Liver (tissue), 9 donors: ENCODE data around the gene TMC1. TPM values are rescaled to one million over a fixed set of nuclear protein-coding genes. Genes with fewer than 3 reads are reported as not detected.

Experiments used
- DNase-seq: peaks from one replicate; pipeline ENCODE4 v3.0.0-alpha.2; 2017; ENCODE audit warnings: low spot score
- H3K27ac ChIP-seq, 2 donors: one replicate each; pipeline ENCODE4 v1.7.0; 2013; ENCODE audit warnings: inconsistent platforms in 2 of 2, low read length in 2 of 2, control low read depth in 1 of 2, low read depth in 1 of 2, mild to moderate bottlenecking in 1 of 2
- H3K27me3 ChIP-seq, 4 donors: one replicate each; pipeline versions ENCODE4 v1.6.1 to v1.7.0; 2013; ENCODE audit warnings: low read length in 3 of 4, inconsistent platforms in 1 of 4, mild to moderate bottlenecking in 1 of 4, moderate library complexity in 1 of 4; ENCODE audit not compliant: control insufficient read depth in 4 of 4, insufficient read depth in 4 of 4
- H3K36me3 ChIP-seq, 4 donors: one replicate each; pipeline versions ENCODE4 v1.6.1 to v1.7.0; 2013; ENCODE audit warnings: low read length in 3 of 4, mild to moderate bottlenecking in 3 of 4, low read depth in 1 of 4, moderate library complexity in 1 of 4; ENCODE audit not compliant: control insufficient read depth in 4 of 4, insufficient read depth in 3 of 4
- H3K4me1 ChIP-seq, 4 donors: one replicate each; pipeline versions ENCODE4 v1.6.1 to v1.7.0; 2013; ENCODE audit warnings: low read length in 3 of 4, mild to moderate bottlenecking in 3 of 4, moderate library complexity in 1 of 4; ENCODE audit not compliant: control insufficient read depth in 4 of 4, insufficient read depth in 4 of 4
- H3K4me3 ChIP-seq, 3 donors: one replicate each; pipeline versions ENCODE4 v1.6.1 to v1.7.0; 2013; ENCODE audit warnings: low read length in 3 of 3, control low read depth in 1 of 3, low read depth in 1 of 3, mild to moderate bottlenecking in 1 of 3
- H3K9ac ChIP-seq, 2 donors: one replicate each; pipeline ENCODE4 v1.7.0; 2013; ENCODE audit warnings: low read length in 2 of 2, mild to moderate bottlenecking in 2 of 2, moderate library complexity in 2 of 2, control low read depth in 1 of 2, low read depth in 1 of 2
- H3K9me3 ChIP-seq, 4 donors: one replicate each; pipeline versions ENCODE4 v1.6.1 to v1.7.0; 2013; ENCODE audit warnings: low read length in 3 of 4; ENCODE audit not compliant: control insufficient read depth in 4 of 4
- EGR1 ChIP-seq, 2 donors: IDR thresholded peaks; 2 replicates each; pipeline ENCODE4 v1.6.1; 2016 to 2018; ENCODE audit warnings: antibody characterized with exemption in 2 of 2, low read depth in 2 of 2
- FOXA1 ChIP-seq: IDR thresholded peaks from 2 replicates; pipeline ENCODE4 v1.6.1; 2016; ENCODE audit warnings: antibody characterized with exemption
- FOXA2 ChIP-seq: IDR thresholded peaks from 2 replicates; pipeline ENCODE4 v1.6.1; 2016; ENCODE audit warnings: antibody characterized with exemption
- GABPA ChIP-seq, 2 donors: IDR thresholded peaks in 1 of 2; conservative IDR thresholded peaks in 1 of 2; 2 replicates each; pipeline ENCODE4 v1.6.1; 2016; ENCODE audit warnings: antibody characterized with exemption in 2 of 2, mild to moderate bottlenecking in 1 of 2, moderate library complexity in 1 of 2
- HNF4A ChIP-seq, 2 donors: conservative IDR thresholded peaks; 2 replicates each; pipeline ENCODE4 v1.6.1; 2016; ENCODE audit warnings: antibody characterized with exemption in 2 of 2, mild to moderate bottlenecking in 2 of 2
- HNF4G ChIP-seq: IDR thresholded peaks from 2 replicates; pipeline ENCODE4 v1.6.1; 2016; ENCODE audit warnings: antibody characterized with exemption
- JUND ChIP-seq, 2 donors: IDR thresholded peaks; 2 replicates each; pipeline ENCODE4 v1.6.1; 2016; ENCODE audit warnings: antibody characterized with exemption in 2 of 2
- NR2F2 ChIP-seq: IDR thresholded peaks from 2 replicates; pipeline ENCODE4 v1.6.1; 2016; ENCODE audit warnings: antibody characterized with exemption
- RAD21 ChIP-seq, 2 donors: IDR thresholded peaks; 2 replicates each; pipeline ENCODE4 v1.6.1; 2016; ENCODE audit warnings: antibody characterized with exemption in 2 of 2, mild to moderate bottlenecking in 2 of 2
- RXRA ChIP-seq, 2 donors: IDR thresholded peaks; 2 replicates each; pipeline ENCODE4 v1.6.1; 2017 to 2018; ENCODE audit warnings: antibody characterized with exemption in 2 of 2, mild to moderate bottlenecking in 1 of 2
- SP1 ChIP-seq: IDR thresholded peaks from 2 replicates; pipeline ENCODE4 v1.6.1; 2018; ENCODE audit warnings: antibody characterized with exemption, mild to moderate bottlenecking
- TAF1 ChIP-seq: conservative IDR thresholded peaks from 2 replicates; pipeline ENCODE4 v1.6.1; 2016; ENCODE audit warnings: antibody characterized with exemption, mild to moderate bottlenecking
- YY1 ChIP-seq: IDR thresholded peaks from 2 replicates; pipeline ENCODE4 v1.6.1; 2016; ENCODE audit warnings: antibody characterized with exemption, mild to moderate bottlenecking
- WGBS: extraction: QIAGEN DNeasy Blood & Tissue Kit; methylation state at CpG from one replicate; pipeline ENCODE4 v1.1.7; 2013; 5-methylcytosine and 5-hydroxymethylcytosine counted together
- polyA plus RNA-seq, 2 donors: library from polyadenylated mRNA; stranded (reverse) in 1 of 2; unstranded in 1 of 2; fragments of 200-250 nt in 1 of 2; fragments of >200 nt in 1 of 2; fragmentation: Nextera tagmentation in 1 of 2; extraction: Ambion mirVana in 1 of 2; gene quantifications; one replicate each; pipeline versions ENCODE4 v1.2.1 to v1.2.3, GENCODE V29; 2013 to 2015
- total RNA-seq, 2 donors: library from RNA; depleted of rRNA; stranded (reverse); fragments of >200 nt; gene quantifications; one replicate each; pipeline ENCODE4 v1.2.3, GENCODE V29; 2014
- TF ChIP-seq, protein P1 (sequence below): IDR thresholded peaks from 2 replicates; pipeline ENCODE4 v1.6.1; 2016; ENCODE audit warnings: antibody characterized with exemption
- TF ChIP-seq, protein P2 (sequence below): IDR thresholded peaks from 2 replicates; pipeline ENCODE4 v1.6.1; 2016; ENCODE audit warnings: antibody characterized with exemption
- TF ChIP-seq, protein P3 (sequence below): IDR thresholded peaks from 2 replicates; pipeline ENCODE4 v1.6.1; 2016; ENCODE audit warnings: antibody characterized with exemption, mild to moderate bottlenecking
- TF ChIP-seq, protein P4 (sequence below): IDR thresholded peaks from 2 replicates; pipeline ENCODE4 v1.6.1; 2016; ENCODE audit warnings: antibody characterized with exemption
- TF ChIP-seq, protein P5 (sequence below): fragments of 150-350 bp; IDR thresholded peaks from 2 replicates; pipeline ENCODE4 v1.5.1; 2017; ENCODE audit warnings: improper control_type of control experiment, low read depth, low read length; ENCODE audit not compliant: missing input control
- donor health status: healthy.
- donor health status: healthy.
- donor health status: healthy.
- donor health status: healthy.
- donor health status: healthy.

TMC1 gene
- total and polyA plus RNA-seq, 4 donors, result 0.09 TPM; not detected in 3

DNA sequence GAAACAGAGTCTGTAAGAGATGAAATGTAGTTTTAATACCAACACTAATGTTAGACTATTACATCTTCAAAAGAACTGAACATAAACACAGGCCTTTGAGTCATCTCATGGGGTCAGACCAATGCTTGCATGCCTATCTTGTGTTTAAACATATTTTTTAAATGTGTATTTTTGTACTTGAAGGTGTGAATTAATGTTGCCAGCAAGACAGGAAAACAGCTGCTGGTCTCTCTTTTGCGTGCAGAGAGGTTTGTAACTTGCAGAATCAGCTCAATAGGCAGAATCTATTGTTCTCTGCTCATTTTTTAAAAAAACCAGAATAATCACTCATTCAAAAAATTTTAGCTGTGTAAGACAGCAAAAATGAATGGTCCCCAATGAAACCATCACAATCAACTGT, 251.3 kb downstream of the TMC1 start:
- TF ChIP-seq, protein P1, sequence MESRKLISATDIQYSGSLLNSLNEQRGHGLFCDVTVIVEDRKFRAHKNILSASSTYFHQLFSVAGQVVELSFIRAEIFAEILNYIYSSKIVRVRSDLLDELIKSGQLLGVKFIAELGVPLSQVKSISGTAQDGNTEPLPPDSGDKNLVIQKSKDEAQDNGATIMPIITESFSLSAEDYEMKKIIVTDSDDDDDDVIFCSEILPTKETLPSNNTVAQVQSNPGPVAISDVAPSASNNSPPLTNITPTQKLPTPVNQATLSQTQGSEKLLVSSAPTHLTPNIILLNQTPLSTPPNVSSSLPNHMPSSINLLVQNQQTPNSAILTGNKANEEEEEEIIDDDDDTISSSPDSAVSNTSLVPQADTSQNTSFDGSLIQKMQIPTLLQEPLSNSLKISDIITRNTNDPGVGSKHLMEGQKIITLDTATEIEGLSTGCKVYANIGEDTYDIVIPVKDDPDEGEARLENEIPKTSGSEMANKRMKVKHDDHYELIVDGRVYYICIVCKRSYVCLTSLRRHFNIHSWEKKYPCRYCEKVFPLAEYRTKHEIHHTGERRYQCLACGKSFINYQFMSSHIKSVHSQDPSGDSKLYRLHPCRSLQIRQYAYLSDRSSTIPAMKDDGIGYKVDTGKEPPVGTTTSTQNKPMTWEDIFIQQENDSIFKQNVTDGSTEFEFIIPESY, result no peak
- TF ChIP-seq SP1, result no peak
- TF ChIP-seq NR2F2, result no peak
- Histone ChIP-seq H3K4me1 (no peaks in the 10 kb centered on the region), H3K9ac (no peak overlapping the region), H3K4me3 (no peak overlapping the region), H3K36me3 (no peaks in the 10 kb centered on the region), H3K27me3 (no peaks in the 10 kb centered on the region), H3K9me3 (no peaks in the 10 kb centered on the region), H3K27ac (no peak overlapping the region)
- DNase-seq, result no peak
- 83% methylated on average over 1 of the region's 1 CpG for WGBS

DNA sequence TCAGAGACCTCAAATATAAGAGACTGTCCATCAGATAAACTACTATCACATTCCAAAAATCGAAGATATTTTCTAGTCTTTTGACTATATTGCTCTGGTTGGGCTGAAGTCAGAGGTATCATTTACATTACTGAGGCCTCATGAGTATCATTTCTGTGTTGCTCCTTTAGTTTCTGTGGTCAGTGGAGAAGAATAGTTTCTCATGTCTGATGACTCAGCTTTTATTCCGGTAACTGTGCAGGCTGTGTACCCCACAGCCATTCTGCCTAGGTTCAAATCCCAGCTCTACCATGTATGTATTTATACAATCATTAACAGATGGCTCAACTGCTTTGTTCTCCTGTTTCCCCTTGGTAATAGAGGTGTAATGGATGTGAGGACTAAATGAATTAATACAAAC, 252.2 kb downstream of the TMC1 start:
- no peak overlapping the region for H3K9ac ChIP-seq
- no peak overlapping the region for H3K4me3 ChIP-seq
- H3K36me3 ChIP-seq, result no peaks in the 10 kb centered on the region
- DNase-seq, result no peak
- WGBS, result 82% methylated on average over 2 of the region's 2 CpGs
- no peak for TF ChIP-seq YY1
- no peak for TF ChIP-seq HNF4A (conservative IDR thresholded peaks at IDR 0.05)
- TF ChIP-seq RAD21 (IDR thresholded peaks at IDR 0.05), result no peak
- TF ChIP-seq, protein P1, result no peak
- no peak for TF ChIP-seq FOXA1
- TF ChIP-seq HNF4G, result no peak
- TF ChIP-seq, protein P2, sequence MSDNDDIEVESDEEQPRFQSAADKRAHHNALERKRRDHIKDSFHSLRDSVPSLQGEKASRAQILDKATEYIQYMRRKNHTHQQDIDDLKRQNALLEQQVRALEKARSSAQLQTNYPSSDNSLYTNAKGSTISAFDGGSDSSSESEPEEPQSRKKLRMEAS, result no peak
- no peak for TF ChIP-seq SP1
- TF ChIP-seq, protein P3, sequence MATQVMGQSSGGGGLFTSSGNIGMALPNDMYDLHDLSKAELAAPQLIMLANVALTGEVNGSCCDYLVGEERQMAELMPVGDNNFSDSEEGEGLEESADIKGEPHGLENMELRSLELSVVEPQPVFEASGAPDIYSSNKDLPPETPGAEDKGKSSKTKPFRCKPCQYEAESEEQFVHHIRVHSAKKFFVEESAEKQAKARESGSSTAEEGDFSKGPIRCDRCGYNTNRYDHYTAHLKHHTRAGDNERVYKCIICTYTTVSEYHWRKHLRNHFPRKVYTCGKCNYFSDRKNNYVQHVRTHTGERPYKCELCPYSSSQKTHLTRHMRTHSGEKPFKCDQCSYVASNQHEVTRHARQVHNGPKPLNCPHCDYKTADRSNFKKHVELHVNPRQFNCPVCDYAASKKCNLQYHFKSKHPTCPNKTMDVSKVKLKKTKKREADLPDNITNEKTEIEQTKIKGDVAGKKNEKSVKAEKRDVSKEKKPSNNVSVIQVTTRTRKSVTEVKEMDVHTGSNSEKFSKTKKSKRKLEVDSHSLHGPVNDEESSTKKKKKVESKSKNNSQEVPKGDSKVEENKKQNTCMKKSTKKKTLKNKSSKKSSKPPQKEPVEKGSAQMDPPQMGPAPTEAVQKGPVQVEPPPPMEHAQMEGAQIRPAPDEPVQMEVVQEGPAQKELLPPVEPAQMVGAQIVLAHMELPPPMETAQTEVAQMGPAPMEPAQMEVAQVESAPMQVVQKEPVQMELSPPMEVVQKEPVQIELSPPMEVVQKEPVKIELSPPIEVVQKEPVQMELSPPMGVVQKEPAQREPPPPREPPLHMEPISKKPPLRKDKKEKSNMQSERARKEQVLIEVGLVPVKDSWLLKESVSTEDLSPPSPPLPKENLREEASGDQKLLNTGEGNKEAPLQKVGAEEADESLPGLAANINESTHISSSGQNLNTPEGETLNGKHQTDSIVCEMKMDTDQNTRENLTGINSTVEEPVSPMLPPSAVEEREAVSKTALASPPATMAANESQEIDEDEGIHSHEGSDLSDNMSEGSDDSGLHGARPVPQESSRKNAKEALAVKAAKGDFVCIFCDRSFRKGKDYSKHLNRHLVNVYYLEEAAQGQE, result no peak
- TF ChIP-seq, protein P4, sequence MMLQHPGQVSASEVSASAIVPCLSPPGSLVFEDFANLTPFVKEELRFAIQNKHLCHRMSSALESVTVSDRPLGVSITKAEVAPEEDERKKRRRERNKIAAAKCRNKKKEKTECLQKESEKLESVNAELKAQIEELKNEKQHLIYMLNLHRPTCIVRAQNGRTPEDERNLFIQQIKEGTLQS, result no peak
- TF ChIP-seq EGR1 (IDR thresholded peaks at IDR 0.05; ENCODE audit: low read depth in 2 of 2), result no peak
- no peak for TF ChIP-seq NR2F2
- TF ChIP-seq, protein P5, sequence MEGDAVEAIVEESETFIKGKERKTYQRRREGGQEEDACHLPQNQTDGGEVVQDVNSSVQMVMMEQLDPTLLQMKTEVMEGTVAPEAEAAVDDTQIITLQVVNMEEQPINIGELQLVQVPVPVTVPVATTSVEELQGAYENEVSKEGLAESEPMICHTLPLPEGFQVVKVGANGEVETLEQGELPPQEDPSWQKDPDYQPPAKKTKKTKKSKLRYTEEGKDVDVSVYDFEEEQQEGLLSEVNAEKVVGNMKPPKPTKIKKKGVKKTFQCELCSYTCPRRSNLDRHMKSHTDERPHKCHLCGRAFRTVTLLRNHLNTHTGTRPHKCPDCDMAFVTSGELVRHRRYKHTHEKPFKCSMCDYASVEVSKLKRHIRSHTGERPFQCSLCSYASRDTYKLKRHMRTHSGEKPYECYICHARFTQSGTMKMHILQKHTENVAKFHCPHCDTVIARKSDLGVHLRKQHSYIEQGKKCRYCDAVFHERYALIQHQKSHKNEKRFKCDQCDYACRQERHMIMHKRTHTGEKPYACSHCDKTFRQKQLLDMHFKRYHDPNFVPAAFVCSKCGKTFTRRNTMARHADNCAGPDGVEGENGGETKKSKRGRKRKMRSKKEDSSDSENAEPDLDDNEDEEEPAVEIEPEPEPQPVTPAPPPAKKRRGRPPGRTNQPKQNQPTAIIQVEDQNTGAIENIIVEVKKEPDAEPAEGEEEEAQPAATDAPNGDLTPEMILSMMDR, result no peak
- no peak for TF ChIP-seq JUND (IDR thresholded peaks at IDR 0.05)
- TF ChIP-seq RXRA (IDR thresholded peaks at IDR 0.05), result no peak
- TF ChIP-seq TAF1, result no peak
- no peak for TF ChIP-seq FOXA2
- TF ChIP-seq GABPA (IDR thresholded peaks at IDR 0.05 in 1 of 2, conservative IDR thresholded peaks at IDR 0.05 in 1 of 2), result no peak
- no peaks in the 10 kb centered on the region for H3K4me1 ChIP-seq
- H3K27me3 ChIP-seq, result peaks cover 0 to 4% (median 0%) of the 10 kb centered on the region in 4 donors
- H3K9me3 ChIP-seq, result no peaks in the 10 kb centered on the region
- no peak overlapping the region for H3K27ac ChIP-seq
